ENCODE measurements around the gene NT5E.

Gene NT5E

GRCh38 chr6:85416049-85416448 lies 33.8 kb upstream of the NT5E start:
- no peak overlapping the region for H3K4me3 ChIP-seq (ENCODE audit: control insufficient read depth, low read depth, low read length)
- DNase-seq (ENCODE audit: low read depth) = no peak
- TF ChIP-seq CTCF (IDR thresholded peaks at IDR 0.05; ENCODE audit: control insufficient read depth, insufficient read depth, low read depth, low read length, missing control alignments) = no peak

GRCh38 chr6:85416766-85417165 lies 33.1 kb upstream of the NT5E start:
- no peak overlapping the region for H3K4me3 ChIP-seq (ENCODE audit: control insufficient read depth, low read depth, low read length)
- TF ChIP-seq CTCF (IDR thresholded peaks at IDR 0.05; ENCODE audit: control insufficient read depth, insufficient read depth, low read depth, low read length, missing control alignments) = no peak
- DNase-seq (ENCODE audit: low read depth) = no peak

GRCh38 chr6:85417336-85417735 lies 32.5 kb upstream of the NT5E start:
- H3K4me3 ChIP-seq (ENCODE audit: control insufficient read depth, low read depth, low read length) = no peak overlapping the region
- no peak for TF ChIP-seq CTCF (IDR thresholded peaks at IDR 0.05; ENCODE audit: control insufficient read depth, insufficient read depth, low read depth, low read length, missing control alignments)
- DNase-seq (ENCODE audit: low read depth) = no peak

- TF ChIP-seq CTCF (IDR thresholded peaks at IDR 0.05; ENCODE audit: control insufficient read depth, insufficient read depth, low read depth, low read length, missing control alignments) = no peak
- DNase-seq (ENCODE audit: low read depth) = peak; percentile 49
- H3K4me3 ChIP-seq (ENCODE audit: control insufficient read depth, low read depth, low read length) = no peak overlapping the region
Observed at GRCh38 chr6:85418059-85418458, 31.8 kb upstream of the NT5E start.

- no peak overlapping the region for H3K4me3 ChIP-seq (ENCODE audit: control insufficient read depth, low read depth, low read length)
- TF ChIP-seq CTCF (IDR thresholded peaks at IDR 0.05; ENCODE audit: control insufficient read depth, insufficient read depth, low read depth, low read length, missing control alignments) = no peak
- DNase-seq (ENCODE audit: low read depth) = no peak
Observed at GRCh38 chr6:85419046-85419759, 30.7 kb upstream of the NT5E start.

- TF ChIP-seq CTCF (IDR thresholded peaks at IDR 0.05; ENCODE audit: control insufficient read depth, insufficient read depth, low read depth, low read length, missing control alignments) = no peak
- H3K4me3 ChIP-seq (ENCODE audit: control insufficient read depth, low read depth, low read length) = no peak overlapping the region
- no peak for DNase-seq (ENCODE audit: low read depth)
Observed at GRCh38 chr6:85420551-85420950, 29.3 kb upstream of the NT5E start.
